Erythroblast (primary cell): ENCODE results near the gene KCNIP4.

Source experiments
- DNase-seq, 2 experiments: peaks; one replicate each; lab custom pipeline; 2025; lab: John Stamatoyannopoulos, UW
- GATA1 ChIP-seq: IDR thresholded peaks from 2 replicates; pipeline ENCODE4 v1.6.1; 2011; ENCODE audit warnings: low read depth, mild to moderate bottlenecking, control low read depth, low read length, moderate library complexity
- POLR2A ChIP-seq: IDR thresholded peaks from 2 replicates; pipeline ENCODE4 v1.6.1; 2011; ENCODE audit warnings: mild to moderate bottlenecking, low read length

The KCNIP4 gene

DNA sequence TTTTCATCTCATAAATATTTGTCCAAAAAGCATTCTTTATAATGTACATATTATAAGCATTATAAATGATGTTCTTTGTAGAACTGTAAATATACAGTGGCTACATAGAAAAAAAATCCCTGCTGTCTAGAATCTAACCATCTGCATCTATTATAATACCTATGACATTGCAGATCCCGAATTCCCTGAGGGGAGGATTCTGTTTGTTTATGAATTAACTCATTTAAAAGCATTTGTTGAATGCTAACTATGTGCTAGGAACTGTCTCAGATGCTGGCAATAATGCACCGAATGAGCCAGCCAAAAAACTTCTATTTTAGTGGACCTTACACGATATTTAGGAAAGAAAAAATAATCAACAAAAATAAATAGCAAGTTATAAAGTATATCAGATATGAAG is 1058.7 kb downstream of the KCNIP4 start:
- TF ChIP-seq GATA1 (no peak), POLR2A (no peak)
- no peak for DNase-seq

DNA sequence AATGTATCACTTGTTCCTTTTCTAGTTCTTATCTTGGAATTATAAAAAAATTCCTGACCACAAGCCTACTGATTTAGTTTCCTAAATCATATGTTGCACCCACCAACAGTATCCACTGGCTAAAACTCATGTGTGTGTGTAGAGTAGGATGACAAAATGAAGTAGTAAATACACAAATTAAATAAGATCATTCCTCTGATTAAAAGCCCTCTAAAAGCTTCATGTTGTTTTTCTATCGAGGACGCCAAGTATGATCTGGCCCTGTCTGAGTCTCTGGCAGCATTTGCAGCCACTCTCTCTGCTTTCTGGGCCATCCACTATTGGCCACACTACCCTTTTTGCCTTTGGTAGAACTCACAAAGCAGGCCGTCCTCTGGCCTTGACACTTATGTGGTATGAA is 1064.9 kb downstream of the KCNIP4 start:
- TF ChIP-seq POLR2A (no peak), GATA1 (no peak)
- DNase-seq = no peak

GRCh38 chr4:20883231-20883630 is 1065.3 kb downstream of the KCNIP4 start:
- TF ChIP-seq POLR2A (no peak), GATA1 (no peak)
- no peak for DNase-seq

GRCh38 chr4:20882500-20882899 is 1066.1 kb downstream of the KCNIP4 start:
- DNase-seq = no peak
- TF ChIP-seq GATA1 (no peak), POLR2A (no peak)

DNA sequence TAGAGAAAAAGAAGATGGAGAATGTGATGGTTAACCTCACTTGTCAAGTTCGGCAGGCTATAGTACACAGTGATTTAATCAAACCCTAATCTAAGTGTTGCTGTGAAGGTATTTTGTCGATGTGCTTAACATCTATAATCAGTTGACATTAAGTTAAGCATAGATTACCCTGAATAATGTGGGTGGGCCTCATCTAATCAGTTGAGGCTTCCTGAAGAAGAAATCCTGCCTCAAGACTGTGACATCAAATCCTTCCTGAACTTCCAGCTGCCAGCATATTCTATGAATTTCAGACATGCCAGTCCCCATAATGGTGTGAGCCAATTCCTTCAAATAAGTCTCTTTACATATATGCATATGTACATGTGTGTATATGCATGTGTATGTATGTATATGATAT is 1066.9 kb downstream of the KCNIP4 start:
- no peak for DNase-seq
- no peak for TF ChIP-seq POLR2A
- no peak for TF ChIP-seq GATA1

DNA sequence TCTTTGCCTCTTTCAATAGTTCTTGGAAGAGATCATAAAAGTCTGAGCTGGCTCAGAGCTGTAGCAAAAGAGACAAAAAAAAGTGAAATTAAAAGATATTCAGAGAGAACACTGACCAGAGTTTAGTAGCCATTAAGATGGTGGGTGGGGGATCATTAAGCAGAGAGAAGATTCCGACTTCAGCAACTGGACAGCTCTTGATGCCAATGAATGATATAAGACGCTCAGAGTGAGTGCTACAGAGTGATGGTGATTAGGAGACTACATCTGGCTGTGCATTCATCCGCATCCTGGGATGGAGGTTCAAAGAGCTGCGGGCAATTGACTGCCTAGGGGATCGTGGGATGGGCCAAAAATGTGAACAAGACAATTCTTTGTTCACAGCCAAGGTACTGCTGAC is 1069.8 kb downstream of the KCNIP4 start:
- TF ChIP-seq GATA1 = no peak
- no peak for TF ChIP-seq POLR2A
- no peak for DNase-seq

GRCh38 chr4:20870436-20870835 is 1078.1 kb downstream of the KCNIP4 start:
- DNase-seq = no peak
- TF ChIP-seq GATA1 (no peak), POLR2A (no peak)

- no peak for DNase-seq
- TF ChIP-seq GATA1 (no peak), POLR2A (no peak)
Observed at GRCh38 chr4:20868108-20868507, 1080.5 kb downstream of the KCNIP4 start.

- TF ChIP-seq POLR2A (no peak), GATA1 (no peak)
- no peak for DNase-seq
Observed at GRCh38 chr4:20860878-20861277, 1087.7 kb downstream of the KCNIP4 start.

DNA sequence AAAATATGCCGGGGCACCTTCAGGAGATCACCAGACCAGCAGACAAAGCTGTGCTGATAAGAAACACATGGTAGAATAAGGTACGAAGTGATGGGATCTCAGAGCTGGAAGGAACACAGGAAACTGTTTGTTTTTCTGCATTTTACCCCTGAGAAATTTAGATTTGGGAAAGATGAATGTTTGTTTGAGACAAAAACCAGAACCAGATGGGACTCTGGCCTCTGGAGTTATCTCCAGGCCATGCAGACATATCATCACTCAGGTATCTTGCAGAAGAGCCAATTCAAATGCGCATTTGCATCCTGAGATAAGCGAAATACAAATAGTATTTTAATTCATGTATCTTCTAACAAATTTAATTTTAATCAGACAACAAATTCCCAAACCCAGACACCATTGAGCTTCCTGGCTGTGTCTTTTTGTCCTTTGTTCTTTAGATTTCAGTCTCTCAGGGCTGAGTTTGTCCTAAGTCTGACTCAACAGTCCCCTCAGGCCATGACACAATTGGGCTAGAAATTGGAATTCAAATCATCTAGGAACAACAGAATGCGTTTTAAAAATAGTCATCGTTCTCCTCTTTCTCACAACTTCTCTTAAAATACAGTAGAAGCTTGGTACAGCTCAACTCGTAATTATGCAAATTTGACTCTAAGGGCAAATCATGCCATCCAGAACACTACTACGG is 1089.3 kb downstream of the KCNIP4 start:
- no peak for DNase-seq

GRCh38 chr4:20857081-20857480 is 1091.5 kb downstream of the KCNIP4 start:
- TF ChIP-seq POLR2A (no peak), GATA1 (no peak)

More for the DNA sequence above, 1089.3 kb downstream of the KCNIP4 start:
- TF ChIP-seq GATA1 = no peak
- no peak for TF ChIP-seq POLR2A

GRCh38 chr4:20847124-20847747 is 1101.3 kb downstream of the KCNIP4 start:
- TF ChIP-seq GATA1 = no peak
- TF ChIP-seq POLR2A = no peak
- no peak for DNase-seq

More at GRCh38 chr4:20857081-20857480, 1091.5 kb downstream of the KCNIP4 start:
- no peak for DNase-seq

DNA sequence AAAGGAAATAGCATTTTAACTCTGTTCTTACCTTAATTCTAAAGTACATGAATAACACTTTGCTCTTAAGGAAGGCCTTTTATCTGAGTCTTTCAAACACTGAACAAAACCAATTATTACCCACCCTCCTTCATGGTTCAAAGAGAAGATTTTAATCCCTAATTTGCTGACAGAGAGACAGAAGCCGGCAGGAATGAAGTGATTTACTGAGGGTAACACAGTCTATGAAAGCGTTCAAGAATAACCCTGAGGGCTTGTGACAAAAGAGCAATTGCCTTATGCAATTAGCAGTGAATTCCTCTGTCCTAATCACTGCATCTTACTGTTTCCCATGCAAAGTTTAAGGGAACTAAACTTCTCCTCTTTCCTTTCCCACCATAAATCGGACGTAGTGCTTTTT is 1104.3 kb downstream of the KCNIP4 start:
- TF ChIP-seq GATA1 (no peak), POLR2A (no peak)
- no peak for DNase-seq

DNA sequence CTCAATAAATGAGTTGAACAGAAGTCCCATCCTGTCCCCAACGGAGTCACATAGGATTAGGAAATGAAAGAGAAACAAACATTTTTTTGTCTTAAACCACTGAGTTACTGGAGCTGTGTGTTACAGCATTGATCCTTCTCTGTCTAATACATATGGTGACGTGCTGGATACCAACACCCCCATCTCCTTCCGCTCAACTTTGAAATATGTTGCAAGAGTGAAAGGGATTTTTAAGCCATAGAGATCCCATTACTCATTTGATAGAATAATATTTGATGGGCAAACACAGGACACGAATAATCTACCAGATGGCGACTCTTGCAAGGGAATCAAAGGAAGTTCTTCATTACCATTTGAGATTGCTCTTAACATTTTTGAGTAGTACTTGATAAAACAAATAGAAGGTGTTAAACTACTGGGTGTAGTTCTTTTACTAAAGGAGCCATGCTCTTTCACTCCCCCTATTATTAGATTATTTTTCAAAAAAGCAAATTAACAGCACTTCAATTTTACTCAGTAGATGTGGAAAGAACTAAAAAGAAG is 1107.9 kb downstream of the KCNIP4 start:
- TF ChIP-seq GATA1 = no peak
- TF ChIP-seq POLR2A = no peak
- DNase-seq = no peak

- TF ChIP-seq POLR2A (no peak), GATA1 (no peak)
- DNase-seq = no peak
Observed at GRCh38 chr4:20839957-20840356, 1108.6 kb downstream of the KCNIP4 start.
